Fibroblast of lung (primary cell): ENCODE results near the gene SLC26A1. TPM values are rescaled to one million over a fixed set of nuclear protein-coding genes. Genes with fewer than 3 reads are reported as not detected.

ENCODE experiments used
- DNase-seq, 2 donors: peaks; one replicate each; pipeline versions ENCODE4 v3.0.0 to v3.0.0-alpha.2; 2010; ENCODE audit warnings: low read depth in 2 of 2
- H2AFZ ChIP-seq: 2 replicates; pipeline ENCODE4 v1.5.1; 2012; ENCODE audit warnings: low read length, control low read depth, inconsistent platforms
- H3K27ac ChIP-seq: 2 replicates; pipeline ENCODE4 v1.5.1; 2011; ENCODE audit warnings: low read length, control low read depth; ENCODE audit not compliant: insufficient read depth
- H3K27me3 ChIP-seq: 2 replicates; pipeline ENCODE4 v1.5.1; 2011; ENCODE audit warnings: mild to moderate bottlenecking, low read length; ENCODE audit not compliant: control insufficient read depth, insufficient read depth
- H3K36me3 ChIP-seq: 2 replicates; pipeline ENCODE4 v1.5.1; 2011; ENCODE audit warnings: low read length; ENCODE audit not compliant: control insufficient read depth, insufficient read depth
- H3K4me1 ChIP-seq: 2 replicates; pipeline ENCODE4 v1.5.1; 2011; ENCODE audit warnings: low read length; ENCODE audit not compliant: control insufficient read depth, insufficient read depth; ENCODE audit errors: extremely low read depth
- H3K4me2 ChIP-seq: 2 replicates; pipeline ENCODE4 v1.5.1; 2011; ENCODE audit warnings: low read length, control low read depth; ENCODE audit not compliant: insufficient read depth; ENCODE audit errors: extremely low read depth
- H3K4me3 ChIP-seq, 4 experiments: fragments of 200-600 bp in 1 of 4; sonication (generic) in 1 of 4; replicated peaks in 1 of 4; 2 replicates each; pipeline ENCODE4 v1.5.1; 2011 to 2016; ENCODE audit warnings: low read length in 4 of 4, low read depth in 3 of 4, mild to moderate bottlenecking in 3 of 4, control low read depth in 2 of 4, inconsistent platforms in 1 of 4, mixed read lengths in 1 of 4; ENCODE audit not compliant: insufficient read depth in 1 of 4; ENCODE audit errors: control extremely low read depth in 1 of 4
- H3K79me2 ChIP-seq: 2 replicates; pipeline ENCODE4 v1.5.1; 2012; ENCODE audit warnings: mild to moderate bottlenecking, low read length, inconsistent platforms; ENCODE audit not compliant: control insufficient read depth, insufficient read depth
- H3K9ac ChIP-seq: 2 replicates; pipeline ENCODE4 v1.5.1; 2011; ENCODE audit warnings: mild to moderate bottlenecking, low read length, control low read depth; ENCODE audit not compliant: insufficient read depth
- H3K9me3 ChIP-seq: 2 replicates; pipeline ENCODE4 v1.5.1; 2012; ENCODE audit warnings: low read depth, low read length; ENCODE audit not compliant: control insufficient read depth, insufficient read depth
- H4K20me1 ChIP-seq: 2 replicates; pipeline ENCODE4 v1.5.1; 2011; ENCODE audit warnings: low read length; ENCODE audit not compliant: control insufficient read depth, insufficient read depth; ENCODE audit errors: extremely low read depth
- CTCF ChIP-seq, 2 donors: IDR thresholded peaks in 1 of 2; conservative IDR thresholded peaks in 1 of 2; 1 replicate in 1 of 2; 2 replicates in 1 of 2; pipeline ENCODE4 v1.5.1; 2011 to 2012; ENCODE audit warnings: low read length in 2 of 2, control low read depth in 1 of 2, inconsistent platforms in 1 of 2, low read depth in 1 of 2, mild to moderate bottlenecking in 1 of 2
- EZH2 ChIP-seq: IDR thresholded peaks from 2 replicates; pipeline ENCODE4 v1.5.1; 2012; ENCODE audit warnings: low read length, control low read depth, mild to moderate bottlenecking; ENCODE audit errors: missing control alignments
- polyA plus RNA-seq, 2 donors: library from polyadenylated mRNA; depleted of rRNA in 1 of 2; stranded (reverse) in 1 of 2; unstranded in 1 of 2; fragments of >200 nt; gene quantifications; 2 replicates each; pipeline ENCODE4 v1.2.1, GENCODE V29; 2011 to 2012; ENCODE audit warnings: missing spikeins in 1 of 2
- total RNA-seq: library from RNA; depleted of rRNA; stranded (reverse); fragments of >200 nt; gene quantifications from 2 replicates; pipeline ENCODE4 v1.2.1, GENCODE V29; 2014

SLC26A1 gene
- total and polyA plus RNA-seq, 2 donors (not counting 1 experiment from before 2014, with no cell fraction given): 0.05 to 0.33 TPM

GRCh38 chr4:950136-951020 lies 42.8 kb downstream of the SLC26A1 start:
- H2AFZ ChIP-seq: no peak overlapping the region
- H3K27me3 ChIP-seq: no peaks in the 10 kb centered on the region
- H3K36me3 ChIP-seq: peaks cover 2% of the 10 kb centered on the region
- no peaks in the 10 kb centered on the region for H3K79me2 ChIP-seq
- no peak overlapping the region for H3K9ac ChIP-seq
- no peak overlapping the region for H3K4me3 ChIP-seq
- H3K9me3 ChIP-seq: no peaks in the 10 kb centered on the region
- no peak overlapping the region for H3K4me2 ChIP-seq
- no peaks in the 10 kb centered on the region for H4K20me1 ChIP-seq
- DNase-seq: no peak
- H3K4me1 ChIP-seq: no peaks in the 10 kb centered on the region
- no peak overlapping the region for H3K27ac ChIP-seq
- no peak for TF ChIP-seq CTCF (conservative IDR thresholded peaks at IDR 0.05 in 1 of 2, IDR thresholded peaks at IDR 0.05 in 1 of 2; ENCODE audit: low read depth in 1 of 2, low read length in 2 of 2)
- no peak for TF ChIP-seq EZH2

GRCh38 chr4:949656-950055 lies 43.5 kb downstream of the SLC26A1 start:
- no peak overlapping the region for H3K27ac ChIP-seq
- no peaks in the 10 kb centered on the region for H4K20me1 ChIP-seq
- TF ChIP-seq CTCF (conservative IDR thresholded peaks at IDR 0.05 in 1 of 2, IDR thresholded peaks at IDR 0.05 in 1 of 2; ENCODE audit: low read depth in 1 of 2, low read length in 2 of 2) (no peak), EZH2 (no peak)

GRCh38 chr4:948936-949300 lies 44.3 kb downstream of the SLC26A1 start:
- Histone ChIP-seq H3K4me1 (no peaks in the 10 kb centered on the region), H4K20me1 (no peaks in the 10 kb centered on the region), H3K9ac (no peak overlapping the region), H3K4me3 (no peak overlapping the region), H3K27ac (no peak overlapping the region), H3K4me2 (no peak overlapping the region), H3K9me3 (no peaks in the 10 kb centered on the region), H3K27me3 (no peaks in the 10 kb centered on the region), H2AFZ (no peak overlapping the region), H3K79me2 (no peaks in the 10 kb centered on the region), H3K36me3 (no peaks in the 10 kb centered on the region)
- no peak for DNase-seq
- TF ChIP-seq EZH2: no peak
- no peak for TF ChIP-seq CTCF (conservative IDR thresholded peaks at IDR 0.05 in 1 of 2, IDR thresholded peaks at IDR 0.05 in 1 of 2; ENCODE audit: low read depth in 1 of 2, low read length in 2 of 2)

More at GRCh38 chr4:949656-950055, 43.5 kb downstream of the SLC26A1 start:
- peaks cover 2% of the 10 kb centered on the region for H3K36me3 ChIP-seq
- H3K9me3 ChIP-seq: no peaks in the 10 kb centered on the region
- no peak overlapping the region for H3K4me2 ChIP-seq
- H2AFZ ChIP-seq: no peak overlapping the region
- H3K4me1 ChIP-seq: no peaks in the 10 kb centered on the region
- no peak overlapping the region for H3K9ac ChIP-seq
- H3K27me3 ChIP-seq: no peaks in the 10 kb centered on the region
- no peaks in the 10 kb centered on the region for H3K79me2 ChIP-seq
- H3K4me3 ChIP-seq: no peak overlapping the region
- DNase-seq: no peak
